T-helper 1 cell (primary cell): ENCODE measurements around the gene CCL24.
"Not testable (repeated sequence)": the region's sequence is repeated elsewhere in the genome, so short reads cannot be mapped to it uniquely, and the experiment has no call there.

Experiments used
- DNase-seq, 5 donors: peaks; one replicate each; pipeline ENCODE4 v3.0.0-alpha.2; 2012 to 2020

The CCL24 gene

DNA sequence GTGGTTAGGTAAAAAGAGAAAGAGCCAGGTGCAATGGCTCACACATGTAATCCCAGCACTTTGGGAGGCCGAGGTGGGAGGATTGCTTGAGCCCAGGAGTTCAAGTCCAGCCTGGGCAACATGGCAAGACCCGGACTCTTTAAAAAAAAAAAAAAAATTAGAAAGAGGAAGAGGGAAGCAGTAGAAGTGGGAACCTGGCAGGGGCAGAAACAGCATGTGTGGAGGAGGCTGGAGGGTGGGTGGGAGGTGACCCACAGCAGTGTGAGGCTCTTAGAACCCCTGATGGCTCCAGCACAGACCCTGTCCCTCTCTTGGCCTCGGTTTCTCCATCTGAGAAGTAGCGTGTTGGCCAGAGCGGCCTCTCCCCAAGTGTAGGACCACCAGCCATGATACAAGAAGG is 4.9 kb upstream of the CCL24 start:
- no peak for DNase-seq

- DNase-seq, result no peak
These were observed 3.5 kb upstream of the CCL24 start for GRCh38 chr7:75817116-75817515.

GRCh38 chr7:75815418-75816064 is 1.9 kb upstream of the CCL24 start:
- no peak for DNase-seq

DNA sequence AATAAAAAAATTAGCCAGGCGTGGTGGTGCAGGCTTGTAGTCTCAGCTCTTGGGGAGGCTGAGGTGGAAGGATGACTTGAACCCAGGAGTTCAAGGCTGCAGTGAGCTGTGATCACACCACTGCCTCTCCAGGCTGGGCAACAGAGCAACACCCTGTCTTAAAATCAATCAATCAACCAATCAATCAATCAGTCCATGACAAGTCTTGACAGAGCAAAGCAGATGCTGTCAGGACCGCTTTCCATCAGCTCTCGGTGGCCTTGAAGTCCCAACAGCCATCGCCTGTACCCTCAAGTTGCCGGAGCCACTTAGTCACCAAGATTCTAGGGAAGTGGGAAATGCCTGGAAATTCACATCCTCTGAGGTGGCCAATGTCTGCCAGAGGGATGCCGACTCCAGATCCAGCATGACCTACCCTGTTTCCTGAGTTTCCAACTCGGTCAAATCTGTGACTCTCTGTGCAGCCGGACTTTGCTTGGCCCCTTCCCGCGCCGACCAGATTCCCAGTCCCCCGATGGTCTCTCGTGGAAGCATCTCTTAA is 871 bp upstream of the CCL24 start:
- no peak for DNase-seq

DNA sequence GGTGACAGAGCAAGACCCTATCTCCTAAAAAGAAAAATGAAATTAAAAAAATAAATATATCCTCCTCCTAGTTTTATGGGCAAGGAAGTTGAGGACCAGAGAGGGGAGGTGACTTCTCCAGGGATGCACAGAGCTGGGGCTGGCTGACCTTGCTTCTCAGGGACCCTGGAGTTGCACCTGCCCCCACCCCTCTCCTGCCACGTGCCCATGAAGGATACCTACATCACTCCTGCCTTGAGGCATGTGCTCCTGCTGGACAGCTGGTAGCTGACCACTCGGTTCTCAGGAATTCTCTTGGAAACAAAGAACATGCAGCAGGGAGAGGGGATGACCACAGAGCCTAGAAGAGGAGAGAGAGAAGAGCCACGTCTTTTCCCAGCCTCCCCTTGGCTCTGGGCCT is 522 bp downstream of the CCL24 start:
- no peak for DNase-seq

- DNase-seq, result no peak
These were observed 1.5 kb downstream of the CCL24 start for GRCh38 chr7:75811894-75812678.

DNA sequence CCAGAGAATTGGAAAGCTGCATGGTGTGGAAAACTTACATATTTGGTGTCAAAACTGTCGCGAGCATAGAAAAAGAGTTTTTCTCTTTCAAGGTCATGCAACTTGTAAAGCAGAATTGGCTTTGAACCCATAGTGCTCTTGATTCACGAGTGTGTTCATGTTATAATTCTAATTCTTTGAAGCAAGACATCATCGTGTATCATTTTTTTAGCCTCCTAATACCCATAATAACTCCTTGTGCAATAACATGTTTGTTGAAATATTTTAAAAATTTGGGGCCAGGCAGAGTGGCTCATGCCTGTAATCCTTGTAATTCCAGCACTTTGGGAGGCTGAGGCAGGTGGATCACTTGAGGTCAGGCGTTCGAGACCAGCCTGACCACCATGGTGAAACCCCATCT is 4.2 kb downstream of the CCL24 start:
- no peak for DNase-seq

GRCh38 chr7:75808106-75808505 is 5.5 kb downstream of the CCL24 start:
- DNase-seq, result no peak

DNA sequence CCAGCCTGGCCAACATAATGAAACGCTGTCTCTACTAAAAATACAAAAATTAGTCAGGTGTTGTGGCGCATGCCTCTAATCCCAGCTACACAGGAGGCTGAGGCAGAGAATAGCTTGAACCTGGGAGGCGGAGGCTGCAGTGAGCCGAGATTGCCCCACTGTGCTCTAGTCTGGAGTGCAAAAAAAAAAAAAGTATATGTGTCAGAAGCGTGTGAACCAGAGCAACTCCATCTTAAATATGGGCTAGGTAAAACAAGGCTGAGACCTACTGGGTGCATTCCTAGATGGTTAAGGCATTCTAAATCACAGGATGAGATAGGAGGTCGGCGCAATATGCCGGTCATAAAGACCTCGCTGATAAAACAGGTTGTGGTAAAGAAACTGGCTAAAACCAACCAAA is 6.2 kb downstream of the CCL24 start:
- no peak for DNase-seq

GRCh38 chr7:75806560-75807307 is 6.9 kb downstream of the CCL24 start:
- DNase-seq, result no peak

DNA sequence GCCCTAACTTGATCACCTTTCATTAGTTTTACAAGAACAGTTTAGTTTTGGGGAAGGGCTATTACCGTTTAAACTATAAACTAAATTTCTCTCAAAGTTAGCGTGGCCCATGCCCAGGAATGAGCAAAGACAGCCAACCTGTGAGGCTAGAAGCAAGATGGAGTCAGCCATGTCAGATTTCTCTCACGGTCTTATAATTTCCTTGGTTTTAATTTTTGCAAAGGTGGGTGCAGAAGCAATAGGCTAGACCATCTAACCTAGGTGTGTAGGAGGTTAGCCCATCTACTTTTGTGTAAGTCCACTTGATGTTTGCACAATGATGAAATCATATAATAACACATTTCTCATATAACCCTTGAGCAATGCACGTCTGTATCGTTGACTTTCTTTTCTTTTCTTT is 8.9 kb downstream of the CCL24 start:
- DNase-seq, result no peak

DNA sequence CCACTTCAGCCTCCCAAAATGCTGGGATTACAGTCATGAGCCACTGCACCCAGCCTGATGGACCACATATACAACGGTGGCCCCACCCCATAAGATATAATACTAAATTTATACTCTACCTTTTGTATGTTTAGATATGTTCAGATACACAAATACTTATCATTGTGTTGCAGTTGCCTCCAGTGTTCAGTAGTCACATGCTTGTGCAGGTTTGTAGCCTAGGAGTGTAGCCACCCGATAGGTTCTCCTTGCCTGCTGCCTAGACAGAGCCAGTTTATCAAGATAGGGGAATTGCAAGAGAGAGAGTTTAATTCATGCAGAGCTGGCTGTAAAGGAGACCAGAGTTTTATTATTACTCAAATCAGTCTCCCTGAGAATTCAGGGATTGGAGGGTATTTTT is 9.6 kb downstream of the CCL24 start:
- no peak for DNase-seq

DNA sequence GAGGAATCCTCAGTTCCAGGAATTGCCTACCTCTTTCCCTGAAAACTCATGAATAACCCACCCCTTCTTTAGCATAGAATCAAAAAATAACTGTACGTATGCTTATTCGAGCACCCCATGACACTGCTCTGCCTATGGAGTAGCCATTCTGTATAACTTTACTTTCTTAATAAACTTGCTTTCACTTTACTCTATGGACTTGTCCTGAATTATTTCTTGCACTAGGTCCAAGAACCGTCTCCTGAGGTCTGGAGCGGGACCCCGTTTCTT is 11.1 kb downstream of the CCL24 start:
- no peak for DNase-seq

DNA sequence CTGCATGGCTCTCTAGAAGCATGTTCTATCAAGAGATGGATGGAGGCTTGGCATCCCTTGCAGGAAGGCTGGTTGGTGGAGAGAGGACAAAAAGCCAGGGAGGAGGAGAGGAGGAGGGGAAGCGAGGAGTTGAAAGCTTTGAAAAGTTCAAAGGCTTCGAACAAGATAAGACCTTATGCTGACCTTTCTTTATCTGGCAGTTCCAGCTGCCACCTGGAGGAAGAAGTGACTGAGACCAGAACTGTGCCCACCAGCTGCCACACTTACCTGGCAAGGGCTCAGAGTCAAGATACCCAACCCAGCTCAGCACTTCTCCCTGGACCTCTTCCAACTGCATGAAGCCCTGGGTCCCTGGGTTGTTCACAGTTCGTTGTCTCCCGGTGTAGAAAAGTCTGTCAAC is 14.8 kb downstream of the CCL24 start:
- DNase-seq, result no peak

DNA sequence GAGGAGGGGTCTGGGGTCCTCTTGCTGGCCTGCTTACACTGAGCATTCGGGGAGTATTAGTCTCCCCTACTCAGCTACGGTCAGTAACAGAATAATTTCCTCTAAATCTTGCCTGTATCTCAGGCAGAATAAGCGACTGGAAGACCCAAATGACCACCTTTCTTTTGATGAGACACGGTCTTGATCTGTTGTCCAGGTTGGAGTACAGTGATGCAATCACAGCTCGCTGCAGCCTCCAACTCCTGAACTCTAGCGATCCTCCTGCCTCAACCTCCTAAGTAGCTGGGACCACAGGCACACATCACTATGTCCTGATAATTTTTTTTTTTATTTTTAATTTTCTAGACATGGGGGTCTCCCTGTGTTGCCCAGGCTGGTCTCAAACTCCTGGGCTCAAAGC is 17.2 kb downstream of the CCL24 start:
- DNase-seq, result no peak

DNA sequence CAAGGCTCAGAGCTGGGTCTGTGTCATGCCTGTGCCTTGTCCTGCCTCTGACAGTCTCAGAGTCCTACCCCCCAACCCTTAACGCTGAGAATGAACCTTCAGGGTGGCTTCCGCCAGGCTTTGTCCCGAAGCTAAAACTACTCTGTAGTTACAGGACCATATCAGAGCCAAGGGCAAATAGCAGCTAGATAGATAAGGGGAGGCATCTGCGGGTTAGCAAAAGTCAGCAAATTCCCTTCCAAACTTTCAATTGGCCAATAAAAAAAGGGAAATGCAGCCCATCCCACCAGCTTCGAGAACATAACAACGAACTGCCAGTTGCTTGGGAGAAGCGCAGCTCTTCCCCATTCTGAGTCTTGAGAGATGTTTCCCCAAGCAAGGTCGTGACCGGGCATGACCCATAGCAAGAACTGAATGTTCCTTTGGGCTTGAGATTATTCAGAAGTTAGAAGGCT is 17.7 kb downstream of the CCL24 start:
- DNase-seq, result no peak

GRCh38 chr7:75793676-75794075 is 19.9 kb downstream of the CCL24 start:
- DNase-seq, result no peak

DNA sequence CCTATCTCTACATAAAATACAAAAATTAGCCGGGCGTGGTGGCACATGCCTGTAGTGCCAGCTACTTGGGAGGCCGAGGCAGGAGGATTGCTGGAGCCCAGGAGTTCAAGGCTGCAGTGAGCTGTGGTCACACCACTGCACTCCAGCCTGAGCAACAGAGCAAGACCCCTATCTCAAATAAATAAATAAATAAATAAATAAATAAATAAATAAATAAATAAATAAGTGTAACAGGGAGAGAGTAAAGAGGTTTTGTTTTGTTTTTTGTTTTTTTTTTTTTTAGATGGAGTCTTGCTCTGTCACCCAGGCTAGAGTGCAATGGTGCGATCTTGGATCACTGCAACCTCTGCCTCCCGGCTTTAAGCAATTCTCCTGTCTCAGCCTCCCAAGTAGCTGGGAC is 21.0 kb downstream of the CCL24 start:
- DNase-seq, result not testable (repeated sequence)

DNA sequence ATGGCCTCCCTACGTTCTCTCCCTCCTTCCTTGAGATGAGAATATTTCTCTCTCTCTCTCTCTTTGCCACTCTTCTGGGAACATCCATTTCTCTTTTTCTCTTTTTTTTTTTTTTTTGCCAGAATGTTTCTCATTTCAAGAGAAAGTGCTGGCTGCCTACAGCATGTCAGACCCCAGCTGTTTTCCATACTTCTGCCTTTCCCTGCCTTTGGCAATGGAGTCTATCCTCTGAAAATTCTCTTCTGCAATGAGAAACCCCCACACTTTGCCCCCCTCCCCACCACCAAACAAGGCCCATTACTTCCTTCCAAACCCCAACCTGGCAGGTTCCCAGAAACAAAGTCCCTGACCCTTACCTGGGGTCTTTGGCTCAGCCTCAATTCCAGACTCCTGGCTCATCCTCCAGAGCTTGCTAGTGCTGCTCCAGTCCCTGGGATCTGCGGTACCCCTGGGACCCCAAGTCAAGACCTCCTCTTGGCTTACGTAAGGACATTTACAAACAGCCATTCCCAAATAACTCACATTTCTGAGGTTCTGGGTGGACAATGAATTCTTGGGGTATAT is 24.2 kb downstream of the CCL24 start:
- no peak for DNase-seq

- DNase-seq, result not testable (repeated sequence)
These were observed 25.3 kb downstream of the CCL24 start for GRCh38 chr7:75788154-75788847.

GRCh38 chr7:75783058-75783457 is 30.5 kb downstream of the CCL24 start:
- not testable (repeated sequence) for DNase-seq

- DNase-seq, result not testable (repeated sequence)
These were observed 32.8 kb downstream of the CCL24 start for GRCh38 chr7:75780647-75781273.
